ENCODE results near the gene DNAJC4.
"Not testable (repeated sequence)": the region's sequence is repeated elsewhere in the genome, so short reads cannot be mapped to it uniquely, and the experiment has no call there.

The DNAJC4 gene

DNA sequence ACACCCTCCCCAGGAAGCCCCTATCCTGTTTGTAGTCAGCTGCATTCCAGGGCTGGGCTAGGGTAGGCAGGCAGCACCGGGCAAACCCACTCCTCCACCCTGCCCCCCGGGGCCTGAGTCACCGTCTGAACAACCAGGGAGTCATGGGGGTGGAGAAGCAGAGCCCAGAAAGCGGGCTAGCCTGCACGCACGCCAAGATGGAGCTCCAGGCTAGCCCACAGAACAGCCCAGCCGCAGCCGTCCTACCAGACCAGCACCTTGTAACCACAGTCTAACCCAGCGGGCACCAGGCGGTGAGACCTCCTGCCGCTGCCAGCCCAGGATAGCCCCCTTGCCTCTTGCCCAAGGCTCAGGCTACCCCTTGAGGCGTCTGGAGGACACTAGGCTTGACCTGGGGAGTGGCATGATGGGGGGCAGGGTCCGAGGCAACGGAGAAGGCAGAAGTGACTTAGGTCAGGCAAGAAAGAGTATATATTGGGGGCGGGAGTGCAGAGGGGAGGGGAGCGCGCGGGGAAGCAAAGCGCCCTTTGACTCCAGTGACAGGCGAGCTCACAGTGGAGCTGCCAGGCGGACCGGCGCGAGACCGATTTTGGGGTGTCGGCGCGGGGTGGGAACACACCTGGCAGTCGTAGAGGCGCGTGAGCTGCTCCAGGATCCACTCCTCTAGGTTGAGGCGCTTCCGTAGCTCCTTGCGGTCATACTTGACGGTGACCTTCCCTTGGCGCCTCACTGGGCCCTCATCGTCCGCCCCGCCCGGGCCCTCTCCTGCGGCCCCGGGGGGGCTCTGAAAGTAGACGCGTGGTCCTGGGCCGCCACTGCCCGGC, 15.7 kb downstream of the DNAJC4 start:
- peak; percentile 73 for DNase-seq (ENCODE audit: low read depth)
- H3K4me3 ChIP-seq (ENCODE audit: low read depth, low read length) = peak overlapping the region; percentile 73
- TF ChIP-seq, protein P1, sequence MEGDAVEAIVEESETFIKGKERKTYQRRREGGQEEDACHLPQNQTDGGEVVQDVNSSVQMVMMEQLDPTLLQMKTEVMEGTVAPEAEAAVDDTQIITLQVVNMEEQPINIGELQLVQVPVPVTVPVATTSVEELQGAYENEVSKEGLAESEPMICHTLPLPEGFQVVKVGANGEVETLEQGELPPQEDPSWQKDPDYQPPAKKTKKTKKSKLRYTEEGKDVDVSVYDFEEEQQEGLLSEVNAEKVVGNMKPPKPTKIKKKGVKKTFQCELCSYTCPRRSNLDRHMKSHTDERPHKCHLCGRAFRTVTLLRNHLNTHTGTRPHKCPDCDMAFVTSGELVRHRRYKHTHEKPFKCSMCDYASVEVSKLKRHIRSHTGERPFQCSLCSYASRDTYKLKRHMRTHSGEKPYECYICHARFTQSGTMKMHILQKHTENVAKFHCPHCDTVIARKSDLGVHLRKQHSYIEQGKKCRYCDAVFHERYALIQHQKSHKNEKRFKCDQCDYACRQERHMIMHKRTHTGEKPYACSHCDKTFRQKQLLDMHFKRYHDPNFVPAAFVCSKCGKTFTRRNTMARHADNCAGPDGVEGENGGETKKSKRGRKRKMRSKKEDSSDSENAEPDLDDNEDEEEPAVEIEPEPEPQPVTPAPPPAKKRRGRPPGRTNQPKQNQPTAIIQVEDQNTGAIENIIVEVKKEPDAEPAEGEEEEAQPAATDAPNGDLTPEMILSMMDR (IDR thresholded peaks at IDR 0.05; ENCODE audit: insufficient read depth, low read depth, low read length, missing control alignments) = no peak

DNA sequence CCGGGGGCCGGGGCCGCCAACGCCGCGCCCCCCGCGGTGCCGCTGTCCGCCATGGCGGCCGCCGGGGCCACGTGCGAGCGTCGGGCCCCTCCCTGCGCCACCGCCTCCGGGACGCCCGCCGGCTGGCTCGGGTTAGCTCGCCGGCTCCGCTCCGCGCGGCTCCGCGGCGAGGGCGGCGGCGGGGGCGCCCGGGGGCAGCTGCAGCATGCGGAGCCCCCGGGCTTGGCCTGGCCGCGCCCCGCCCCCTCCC, 16.2 kb downstream of the DNAJC4 start:
- DNase-seq (ENCODE audit: low read depth) = not testable (repeated sequence)

DNA sequence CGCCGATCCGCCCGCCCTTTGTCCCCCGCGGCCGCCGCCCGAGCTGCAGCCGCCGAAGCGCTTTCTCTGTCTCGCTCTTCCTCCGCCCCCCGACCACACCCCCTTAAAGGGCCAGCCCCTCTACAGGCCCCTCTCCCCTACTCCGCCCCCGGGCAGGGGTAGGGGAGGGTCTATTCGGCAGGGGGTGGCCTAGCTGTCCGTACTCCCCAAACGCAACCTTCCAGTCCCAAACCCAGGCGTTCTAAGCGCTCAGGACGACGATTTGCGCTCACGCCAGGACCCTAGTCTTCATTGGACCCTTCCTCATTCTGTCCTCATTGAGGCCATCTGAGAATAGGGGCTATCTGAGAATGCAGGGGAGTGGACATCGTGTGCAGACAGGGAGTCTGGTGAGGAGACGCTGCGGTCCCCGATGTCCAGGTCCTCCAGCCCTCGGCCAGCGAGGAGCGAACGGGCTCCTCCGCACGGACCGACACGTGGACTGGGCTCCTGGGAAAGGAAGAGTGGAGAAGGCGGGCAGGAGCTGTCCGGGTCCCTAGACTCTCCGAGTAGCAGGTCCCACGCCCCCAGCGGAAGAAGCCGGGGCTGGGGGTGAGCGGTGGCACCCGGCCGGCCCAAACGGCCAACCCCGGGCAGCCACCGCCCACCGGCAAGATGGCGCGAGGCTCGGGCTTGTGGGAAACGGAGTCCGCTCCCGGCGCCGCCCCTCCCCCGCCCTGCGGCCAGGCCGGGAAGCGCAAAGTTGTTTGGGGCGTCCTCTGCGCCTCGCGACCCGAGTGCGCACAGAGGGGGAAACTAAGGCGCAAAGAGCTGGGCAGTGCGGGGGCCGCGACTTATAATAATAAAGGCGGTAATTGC, 16.8 kb downstream of the DNAJC4 start, which contains the start of gene PPP1R14B:
PPP1R14B (minus strand) TSS at position 73 of the 858 bp plus-strand sequence. CDS start 270 bp downstream, outside the sequence.
- H3K4me3 ChIP-seq (ENCODE audit: low read depth, low read length) = peak within 1 kb of the TSS; percentile 98
- TF ChIP-seq, protein P1 (IDR thresholded peaks at IDR 0.05; ENCODE audit: insufficient read depth, low read depth, low read length, missing control alignments) = no peak
- peak; percentile 83 for DNase-seq (ENCODE audit: low read depth)

More for the DNA sequence above, 16.2 kb downstream of the DNAJC4 start:
- H3K4me3 ChIP-seq (ENCODE audit: low read depth, low read length) = peak overlapping the region; percentile 73; the same call in 1 of the 2 replicates

DNA sequence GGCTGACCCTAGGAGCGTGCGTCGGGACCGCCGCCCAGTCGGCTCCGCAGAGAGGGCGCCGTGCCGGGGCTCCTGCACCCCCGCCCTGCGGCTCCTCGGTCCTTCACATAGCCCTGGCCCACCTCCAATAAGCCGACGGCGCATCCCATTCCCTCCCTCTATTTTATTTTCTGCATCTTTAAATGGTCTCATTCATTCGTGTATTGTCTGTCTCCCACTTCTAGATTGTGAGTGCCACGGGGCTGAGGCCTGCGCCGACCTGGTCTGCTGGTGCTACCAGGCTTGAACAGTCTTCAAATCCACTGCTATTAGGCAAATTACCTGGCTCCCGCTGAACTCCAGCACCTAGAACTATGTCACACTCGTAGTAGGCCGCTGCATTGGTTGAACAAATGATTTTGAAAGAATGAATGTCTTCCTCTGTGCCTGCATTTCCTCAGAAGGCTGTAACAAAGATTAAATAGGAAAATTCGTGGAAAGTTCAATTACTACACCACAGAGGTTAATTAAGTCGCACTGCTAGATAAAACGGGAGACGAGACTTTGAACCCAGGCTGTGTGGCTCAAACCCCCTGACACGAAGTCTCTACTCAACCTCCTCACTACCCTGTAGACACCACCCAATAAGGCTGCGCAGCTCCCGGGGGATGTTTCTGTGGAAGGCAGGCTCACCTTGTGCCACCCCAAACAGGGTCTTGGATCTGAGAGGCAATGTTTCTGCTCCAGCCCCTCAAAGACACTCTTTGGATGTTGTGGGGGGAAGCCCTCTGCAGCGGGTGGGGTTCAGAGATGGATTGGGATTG, 17.6 kb downstream of the DNAJC4 start:
- no peak overlapping the region for H3K4me3 ChIP-seq (ENCODE audit: low read depth, low read length)
- no peak for DNase-seq (ENCODE audit: low read depth)
- TF ChIP-seq, protein P1 (IDR thresholded peaks at IDR 0.05; ENCODE audit: insufficient read depth, low read depth, low read length, missing control alignments) = no peak

DNA sequence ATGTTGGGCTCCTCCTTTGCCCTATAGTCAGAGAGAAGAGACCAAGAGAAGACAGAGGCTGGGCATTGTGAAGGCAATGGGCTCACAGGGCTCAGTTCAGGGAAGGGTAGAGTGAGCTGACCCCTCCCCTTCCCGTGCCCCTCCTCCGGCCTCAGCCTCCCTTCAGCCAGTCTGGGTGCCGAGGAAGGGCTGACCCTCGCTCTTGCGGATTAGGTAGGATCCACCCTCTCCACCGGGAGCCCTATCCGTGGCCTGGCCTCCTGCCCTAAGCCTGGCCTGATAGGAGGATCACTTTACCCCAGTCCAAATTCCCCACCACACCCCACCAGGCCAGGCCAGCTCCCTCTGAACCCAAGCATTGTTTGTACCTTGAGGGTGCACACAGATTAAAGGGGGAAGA, 18.2 kb downstream of the DNAJC4 start:
- no peak overlapping the region for H3K4me3 ChIP-seq (ENCODE audit: low read depth, low read length)
- DNase-seq (ENCODE audit: low read depth) = no peak
- TF ChIP-seq, protein P1 (IDR thresholded peaks at IDR 0.05; ENCODE audit: insufficient read depth, low read depth, low read length, missing control alignments) = no peak

DNA sequence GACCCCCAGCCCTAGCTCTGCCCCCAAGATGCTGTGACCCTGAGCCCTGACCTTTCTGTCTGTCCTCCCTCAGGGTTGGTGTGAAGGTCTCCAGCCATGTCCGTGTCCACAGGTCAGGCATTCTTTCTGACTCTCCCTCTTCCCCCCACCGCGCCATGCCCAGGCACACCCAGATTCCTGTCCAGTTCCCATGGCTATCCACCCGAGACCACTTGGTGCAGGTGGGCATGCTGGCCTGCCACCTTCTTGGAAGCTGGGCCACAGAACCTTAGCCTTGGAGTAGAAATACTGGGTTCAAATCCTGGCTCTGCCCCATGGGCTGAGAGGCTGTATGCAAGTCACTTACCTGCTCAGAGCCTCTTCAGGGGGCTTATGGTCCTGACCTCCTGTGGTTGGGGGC, 18.7 kb downstream of the DNAJC4 start:
- DNase-seq (ENCODE audit: low read depth) = no peak
- TF ChIP-seq, protein P1 (IDR thresholded peaks at IDR 0.05; ENCODE audit: insufficient read depth, low read depth, low read length, missing control alignments) = no peak
- H3K4me3 ChIP-seq (ENCODE audit: low read depth, low read length) = no peak overlapping the region

All from GM12865 (cell line).